GM18867 (cell line): Measurements from ENCODE around the gene HMBS.
"Not testable (repeated sequence)": the region's sequence is repeated elsewhere in the genome, so short reads cannot be mapped to it uniquely, and the experiment has no call there.

Source experiments
- ATAC-seq: cut with Tn5 transposase; IDR thresholded peaks from one replicate; pipeline ENCODE4 v1.9.1; 2021; ENCODE audit warnings: mild to moderate bottlenecking, moderate library complexity; ENCODE audit not compliant: unreplicated experiment

Gene HMBS

GRCh38 chr11:119118227-119118626, 33.5 kb downstream of the HMBS start:
- ATAC-seq, result no peak

GRCh38 chr11:119118946-119119345, 34.3 kb downstream of the HMBS start:
- no peak for ATAC-seq

GRCh38 chr11:119120639-119121007, 35.9 kb downstream of the HMBS start:
- no peak for ATAC-seq

GRCh38 chr11:119121008-119121810, 36.5 kb downstream of the HMBS start, which contains the start of gene HINFP:
Gene HINFP (plus strand): TSS chr11:119121580. CDS start chr11:119126945, 5,365 bp downstream.
- ATAC-seq, result peak; percentile 95

GRCh38 chr11:119121811-119122124, 37.1 kb downstream of the HMBS start:
- peak; percentile 16 for ATAC-seq

GRCh38 chr11:119125821-119126220, 41.1 kb downstream of the HMBS start:
- no peak for ATAC-seq

GRCh38 chr11:119126675-119127268, 42.1 kb downstream of the HMBS start:
- no peak for ATAC-seq

- ATAC-seq, result no peak
These were observed 46.0 kb downstream of the HMBS start for GRCh38 chr11:119130662-119131061.

GRCh38 chr11:119134389-119134978, 49.8 kb downstream of the HMBS start:
- ATAC-seq, result no peak

- ATAC-seq, result not testable (repeated sequence)
These were observed 54.6 kb downstream of the HMBS start for GRCh38 chr11:119139276-119139675.
